Thymus (tissue), 14 donors: ENCODE results near the gene KIF26A. TPM values are rescaled to one million over a fixed set of nuclear protein-coding genes. Genes with fewer than 3 reads are reported as not detected.

Experiments
- DNase-seq, 9 donors: peaks; one replicate each; pipeline ENCODE4 v3.0.0-alpha.2; 2013; ENCODE audit warnings: low spot score in 9 of 9, low read depth in 6 of 9, missing footprints in 1 of 9
- H3K27ac ChIP-seq, 2 donors: one replicate each; pipeline ENCODE4 v1.5.1; 2013; ENCODE audit warnings: control low read depth in 1 of 2, low read depth in 1 of 2, low read length in 1 of 2, mild to moderate bottlenecking in 1 of 2, moderate library complexity in 1 of 2
- H3K27me3 ChIP-seq, 2 donors: one replicate each; pipeline ENCODE4 v1.5.1; 2013; ENCODE audit warnings: low read length in 1 of 2; ENCODE audit not compliant: control insufficient read depth in 2 of 2, insufficient read depth in 1 of 2
- H3K36me3 ChIP-seq, 2 donors: one replicate each; pipeline ENCODE4 v1.5.1; 2013; ENCODE audit warnings: low read length in 1 of 2, mild to moderate bottlenecking in 1 of 2, moderate library complexity in 1 of 2; ENCODE audit not compliant: control insufficient read depth in 2 of 2, insufficient read depth in 2 of 2
- H3K4me1 ChIP-seq, 2 donors: one replicate each; pipeline ENCODE4 v1.5.1; 2013; ENCODE audit warnings: low read length in 2 of 2; ENCODE audit not compliant: control insufficient read depth in 2 of 2, insufficient read depth in 2 of 2
- H3K4me3 ChIP-seq, 2 donors: one replicate each; pipeline ENCODE4 v1.5.1; 2013; ENCODE audit warnings: low read length in 2 of 2, control low read depth in 1 of 2, mild to moderate bottlenecking in 1 of 2
- H3K9me3 ChIP-seq, 2 donors: one replicate each; pipeline ENCODE4 v1.5.1; 2013; ENCODE audit warnings: low read length in 1 of 2, mild to moderate bottlenecking in 1 of 2; ENCODE audit not compliant: control insufficient read depth in 2 of 2, insufficient read depth in 1 of 2
- WGBS: extraction: QIAGEN DNeasy Blood & Tissue Kit; methylation state at CpG from one replicate; pipeline ENCODE4 v1.1.7; 2013; 5-methylcytosine and 5-hydroxymethylcytosine counted together
- long read RNA-seq, 10 donors: transcript quantifications; one replicate each; lab custom pipeline, GENCODE V29; 2026
- polyA plus RNA-seq: library from polyadenylated mRNA; stranded (reverse); fragments of 200-250 nt; gene quantifications from one replicate; pipeline ENCODE4 v1.2.3, GENCODE V29; 2013
- total RNA-seq: library from RNA; stranded (reverse); fragments of 120-200 nt; gene quantifications from one replicate; pipeline ENCODE4 v1.2.4, GENCODE V29; 2013
- donor health status: healthy.

Gene KIF26A
- 1.7 TPM for total RNA-seq
- 1.7 TPM for polyA plus RNA-seq
- long read RNA-seq, donor 1 = 0 reads
- long read RNA-seq, donor 2 = 0 reads
- long read RNA-seq, donor 3 = 0 reads
- long read RNA-seq, donor 4 = 0 reads
- long read RNA-seq, donor 5 = 0 reads
- long read RNA-seq, donor 6 = 0 reads
- long read RNA-seq, donor 7 = 0 reads
- long read RNA-seq, donor 8 = 0 reads
- long read RNA-seq, donor 9 = 0 reads
- long read RNA-seq, donor 10 = 0 reads

DNA sequence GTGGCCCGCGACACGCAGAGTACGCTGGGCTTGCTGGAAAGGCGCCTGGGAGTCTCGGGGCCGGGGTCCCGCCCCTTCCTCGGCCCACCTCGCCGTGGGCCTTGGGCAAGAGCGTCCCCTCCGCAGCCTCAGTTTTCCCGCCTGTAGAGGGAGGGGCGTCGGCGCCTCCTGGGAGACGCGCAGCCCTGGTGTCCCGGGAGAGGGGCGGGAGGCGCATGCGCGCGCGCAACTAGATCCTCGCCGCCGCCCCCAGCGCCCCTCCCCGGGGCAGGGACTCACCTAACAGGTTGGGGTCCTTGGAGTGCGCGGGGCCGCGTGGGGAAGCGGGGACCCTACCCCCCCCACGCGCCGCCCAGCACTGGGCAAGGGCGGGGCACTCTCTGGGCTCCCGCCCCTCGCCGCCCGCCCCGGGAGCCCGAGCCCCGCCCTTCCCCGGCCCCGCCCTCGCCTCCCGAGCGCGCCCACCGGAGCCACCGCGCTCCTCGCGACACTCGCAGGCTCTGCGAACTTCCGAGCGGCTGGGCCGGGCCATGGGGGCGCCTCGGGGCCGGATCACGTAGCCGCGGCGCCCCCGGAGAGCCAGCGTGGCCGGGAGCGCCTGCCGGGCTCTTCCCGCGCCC, at the start of gene KIF26A:
Gene KIF26A (plus strand): TSS at position 490 of the 620 bp plus-strand sequence. CDS start 136 bp downstream, outside the sequence.
- WGBS = 2% methylated on average over 77 of the region's 77 CpGs
- DNase-seq = peak in 1 of 9 donors; percentile 30
- H3K27ac ChIP-seq = no peak within 1 kb of the TSS
- peaks cover 70 to 73% of the 10 kb centered on the region in 2 donors for H3K27me3 ChIP-seq
- peaks cover 0 to 7% of the 10 kb centered on the region in 2 donors for H3K4me1 ChIP-seq
- peaks cover 0 to 1% of the 10 kb centered on the region in 2 donors for H3K9me3 ChIP-seq
- H3K4me3 ChIP-seq = peak within 1 kb of the TSS in 1 of 2 donors; percentile 43
- no peaks in the 10 kb centered on the region for H3K36me3 ChIP-seq

DNA sequence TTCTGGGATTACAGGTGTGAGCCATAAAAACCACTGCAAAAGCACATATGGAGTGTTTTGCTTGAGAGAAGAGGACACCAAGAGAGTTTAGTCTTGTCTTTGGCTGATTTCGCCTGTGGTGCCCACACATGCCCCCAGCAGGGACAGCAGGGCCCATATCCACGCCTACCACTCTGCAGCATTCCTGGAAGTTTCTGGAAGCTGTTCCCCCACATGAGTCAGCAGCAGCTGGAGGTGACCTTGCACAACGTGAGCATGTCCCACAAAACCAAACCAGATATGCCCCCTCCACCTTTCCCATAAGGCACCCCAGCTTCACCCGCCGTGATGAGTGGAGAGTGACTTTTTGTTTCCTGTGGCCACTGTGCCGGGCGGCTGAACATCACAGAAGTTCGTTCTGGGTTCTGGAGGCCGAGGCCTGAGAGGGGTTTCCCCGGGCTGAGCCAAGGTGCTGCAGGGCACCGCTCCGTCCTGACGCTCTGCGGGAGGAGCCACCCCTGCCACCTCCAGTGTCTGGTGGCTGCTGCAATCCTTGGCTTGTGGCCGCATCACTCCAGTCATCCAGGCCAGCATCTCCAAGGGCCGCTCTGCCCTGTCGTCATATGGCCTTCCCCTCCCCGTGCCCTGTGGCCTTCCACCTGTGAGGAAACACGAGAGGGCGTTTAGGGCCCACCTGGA, 48.2 kb upstream of the KIF26A start:
- Histone ChIP-seq H3K36me3 (no peaks in the 10 kb centered on the region), H3K27ac (no peak overlapping the region), H3K4me3 (no peak overlapping the region), H3K4me1 (no peaks in the 10 kb centered on the region), H3K27me3 (peaks cover 3 to 23% of the 10 kb centered on the region in 2 donors), H3K9me3 (no peaks in the 10 kb centered on the region)
- DNase-seq = no peak
- 94% methylated on average over 20 of the region's 20 CpGs for WGBS

DNA sequence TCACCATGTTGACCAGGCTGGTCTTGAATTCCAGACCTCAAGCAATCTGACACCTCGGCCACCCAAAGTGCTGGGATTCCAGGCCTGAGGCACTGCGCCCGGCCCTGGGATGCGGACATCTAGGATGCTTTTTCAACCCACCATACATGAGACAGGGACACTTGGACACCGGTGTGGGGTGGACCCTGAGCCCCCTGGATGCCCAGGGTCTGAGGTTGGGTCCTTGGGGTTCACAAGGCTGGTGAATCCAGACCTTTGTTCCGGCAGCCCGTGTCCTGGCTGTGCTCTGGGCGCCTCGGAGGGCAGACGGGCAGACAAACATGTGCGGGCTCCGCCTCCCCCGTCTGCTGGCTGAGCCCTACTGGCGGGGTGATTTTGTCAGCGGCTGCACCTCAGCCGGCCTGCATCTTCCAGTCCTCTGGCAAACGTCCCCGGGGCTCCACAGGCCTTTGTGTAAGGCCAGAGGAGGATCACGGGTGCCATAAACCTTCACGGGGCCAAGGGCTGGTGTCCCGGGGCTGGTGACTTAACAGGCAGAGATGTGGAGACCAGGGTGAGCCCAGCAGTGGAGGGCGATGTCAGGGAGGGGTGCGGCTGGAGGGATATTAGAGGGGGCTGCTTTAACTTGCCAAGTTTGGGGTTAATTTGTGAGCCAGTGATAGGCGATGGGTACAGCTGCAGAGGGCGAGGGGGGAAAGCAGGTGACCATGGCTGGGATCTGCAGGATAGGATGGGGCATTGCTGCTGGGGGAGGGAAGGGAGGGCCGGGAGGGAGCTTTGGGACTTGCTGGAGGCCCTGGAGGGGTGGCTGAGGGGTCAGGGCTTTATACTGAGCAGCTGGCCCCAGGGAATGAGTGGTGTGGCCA, 47.1 kb upstream of the KIF26A start:
- 80% methylated on average over 26 of the region's 26 CpGs for WGBS
- no peaks in the 10 kb centered on the region for H3K4me1 ChIP-seq
- H3K27ac ChIP-seq = no peak overlapping the region
- no peaks in the 10 kb centered on the region for H3K36me3 ChIP-seq
- no peaks in the 10 kb centered on the region for H3K9me3 ChIP-seq
- peaks cover 0 to 15% of the 10 kb centered on the region in 2 donors for H3K27me3 ChIP-seq
- no peak for DNase-seq
- no peak overlapping the region for H3K4me3 ChIP-seq

DNA sequence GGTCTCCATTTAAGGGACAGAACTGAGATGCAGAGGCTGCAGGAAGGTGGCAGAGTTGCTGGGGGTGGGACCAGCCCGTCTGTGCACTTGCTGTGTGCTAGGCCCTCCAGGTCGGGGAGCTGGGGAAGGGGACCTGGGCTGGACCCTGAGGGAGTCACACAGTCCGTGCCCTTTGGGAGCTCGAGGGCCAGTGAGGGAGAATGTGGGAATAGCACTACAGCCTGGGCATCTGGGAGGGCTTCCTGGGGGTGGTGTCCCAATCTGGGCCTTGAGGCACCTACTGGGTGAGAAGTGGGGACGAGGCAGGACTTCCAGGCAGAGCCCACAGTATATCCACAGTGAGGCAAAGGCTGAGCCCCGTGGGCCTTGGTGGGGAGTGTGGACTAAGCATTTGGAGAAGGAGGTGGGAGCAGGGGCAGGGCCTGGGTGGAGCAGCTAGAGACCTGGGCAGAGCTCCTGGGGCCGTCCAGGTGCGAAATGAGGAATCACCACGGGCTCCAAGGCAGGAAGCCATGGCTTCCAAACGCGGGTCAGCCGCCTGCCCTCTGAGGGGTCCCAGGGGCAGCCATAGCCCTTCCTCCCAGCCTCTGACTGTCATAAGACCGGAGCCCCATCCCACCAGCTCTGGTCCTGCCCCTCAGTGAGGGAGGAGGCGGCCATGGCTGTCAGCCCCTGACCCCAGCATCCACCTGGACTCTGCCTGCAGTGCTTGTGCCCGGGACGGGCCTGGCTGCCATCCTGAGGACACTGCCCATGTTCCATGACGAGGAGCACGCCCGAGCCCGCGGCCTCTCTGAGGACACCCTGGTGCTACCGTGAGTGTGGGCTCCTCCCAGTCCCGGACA, 46.2 kb upstream of the KIF26A start:
- Histone ChIP-seq H3K4me1 (no peaks in the 10 kb centered on the region), H3K27ac (no peak overlapping the region), H3K27me3 (peaks cover 0 to 7% of the 10 kb centered on the region in 2 donors), H3K36me3 (no peaks in the 10 kb centered on the region), H3K4me3 (no peak overlapping the region), H3K9me3 (no peaks in the 10 kb centered on the region)
- WGBS = 86% methylated on average over 23 of the region's 23 CpGs
- DNase-seq = no peak

DNA sequence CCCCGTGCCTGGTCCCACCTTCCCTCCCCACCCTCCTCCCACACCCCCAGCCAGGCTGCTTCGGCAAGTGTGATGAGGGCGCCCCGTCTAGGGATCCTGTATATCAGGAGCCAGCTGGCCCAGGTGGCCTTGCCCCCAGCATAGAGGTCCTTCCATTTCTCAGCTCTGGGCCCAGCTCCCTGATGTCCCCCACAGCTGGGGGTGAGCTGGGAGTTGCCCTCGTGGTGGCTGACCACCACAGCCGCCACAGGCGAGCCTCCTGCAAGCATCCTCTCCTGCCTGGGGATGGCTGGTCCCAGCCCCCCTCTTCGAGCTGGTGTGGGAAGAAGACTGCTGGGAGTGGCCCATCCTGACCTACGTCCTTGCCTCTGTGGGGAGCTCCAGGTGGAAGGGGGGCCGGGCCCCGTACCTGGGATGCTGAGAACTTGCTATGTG, 45.4 kb upstream of the KIF26A start:
- WGBS = 82% methylated on average over 11 of the region's 11 CpGs
- H3K36me3 ChIP-seq = no peaks in the 10 kb centered on the region
- no peaks in the 10 kb centered on the region for H3K9me3 ChIP-seq
- H3K27ac ChIP-seq = no peak overlapping the region
- no peaks in the 10 kb centered on the region for H3K4me1 ChIP-seq
- no peak overlapping the region for H3K4me3 ChIP-seq
- no peak for DNase-seq
- peaks cover 0 to 1% of the 10 kb centered on the region in 2 donors for H3K27me3 ChIP-seq

DNA sequence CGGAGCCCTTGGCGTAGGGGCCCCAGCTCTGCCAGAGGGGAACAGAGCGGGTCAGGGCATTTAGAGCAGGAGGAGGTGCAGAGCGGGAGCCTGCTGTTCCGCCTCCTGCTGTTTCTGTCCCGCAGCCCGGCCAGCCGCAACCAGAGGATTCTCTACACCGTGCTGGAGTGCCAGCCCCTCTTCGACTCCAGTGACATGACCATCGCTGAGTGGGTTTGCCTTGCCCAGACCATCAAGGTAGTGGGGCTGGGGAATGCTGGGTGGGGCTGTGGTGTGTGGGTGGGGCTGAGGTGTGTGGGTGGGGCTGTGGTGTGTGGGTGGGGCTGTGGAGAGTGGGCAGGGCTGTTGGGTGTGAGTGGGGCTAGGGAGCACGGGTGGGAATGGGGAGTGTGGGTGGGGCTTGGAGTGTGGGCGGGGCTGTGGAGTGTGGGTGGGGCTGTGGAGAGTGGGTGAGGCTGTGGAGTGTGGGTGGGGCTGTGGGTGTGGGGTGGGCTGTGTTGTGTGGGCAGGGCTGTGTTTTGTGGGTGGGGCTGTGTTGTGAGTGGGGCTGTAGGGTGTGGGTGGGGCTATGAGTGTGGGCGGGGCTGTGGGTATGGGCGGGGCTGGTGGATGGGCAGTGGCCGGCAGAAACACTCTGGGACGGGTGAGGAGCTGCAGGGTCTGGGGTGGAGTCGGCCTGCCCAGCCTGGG, 44.9 kb upstream of the KIF26A start:
- H3K4me3 ChIP-seq = no peak overlapping the region
- no peaks in the 10 kb centered on the region for H3K4me1 ChIP-seq
- whole genome bisulfite sequencing = 75% methylated on average over 18 of the region's 18 CpGs
- H3K27ac ChIP-seq = no peak overlapping the region
- H3K27me3 ChIP-seq = no peaks in the 10 kb centered on the region
- H3K9me3 ChIP-seq = no peaks in the 10 kb centered on the region
- DNase-seq = no peak
- no peaks in the 10 kb centered on the region for H3K36me3 ChIP-seq

DNA sequence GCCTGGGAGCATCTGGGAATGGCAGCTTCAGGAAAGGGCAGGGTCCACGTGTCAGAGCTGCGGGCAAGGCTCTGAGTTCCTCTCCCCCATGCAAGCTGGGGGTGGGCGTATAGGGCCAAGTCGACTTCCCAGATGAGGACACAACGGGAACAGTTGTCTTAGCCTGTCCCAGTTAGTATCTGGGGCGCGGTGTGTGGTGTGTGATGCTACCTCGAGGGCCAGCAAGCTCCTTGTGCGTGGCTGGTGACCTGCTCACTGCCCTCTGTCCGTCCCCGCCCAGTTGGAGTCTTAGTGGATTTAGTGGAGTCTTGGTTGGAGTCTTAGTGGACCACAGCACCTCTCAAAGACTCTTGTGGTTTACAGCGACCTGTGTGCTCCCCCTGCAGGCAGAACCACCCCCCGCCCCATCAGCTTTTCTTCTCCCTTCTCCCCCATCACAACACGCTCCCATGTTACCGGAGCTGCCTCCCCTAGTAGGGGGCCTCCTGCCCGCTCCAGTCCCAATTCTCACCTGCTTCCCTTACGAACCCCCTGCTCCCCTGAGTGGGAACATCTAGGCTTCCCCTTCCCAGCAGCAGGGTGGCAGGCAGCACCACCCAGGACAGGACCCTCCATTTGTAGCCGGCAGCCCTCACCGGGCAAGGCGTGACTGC, 44.2 kb upstream of the KIF26A start:
- DNase-seq = no peak
- WGBS = 65% methylated on average over 20 of the region's 20 CpGs
- H3K27me3 ChIP-seq = no peaks in the 10 kb centered on the region
- H3K9me3 ChIP-seq = no peaks in the 10 kb centered on the region
- no peak overlapping the region for H3K4me3 ChIP-seq
- H3K27ac ChIP-seq = no peak overlapping the region
- H3K4me1 ChIP-seq = no peaks in the 10 kb centered on the region
- no peaks in the 10 kb centered on the region for H3K36me3 ChIP-seq
